Measurements from ENCODE around the gene SSBP4. TPM values are rescaled to one million over a fixed set of nuclear protein-coding genes. Genes with fewer than 3 reads are reported as not detected.

Gene SSBP4
- total RNA-seq, 1 donor from 2014 or later = 57.7 TPM

DNA sequence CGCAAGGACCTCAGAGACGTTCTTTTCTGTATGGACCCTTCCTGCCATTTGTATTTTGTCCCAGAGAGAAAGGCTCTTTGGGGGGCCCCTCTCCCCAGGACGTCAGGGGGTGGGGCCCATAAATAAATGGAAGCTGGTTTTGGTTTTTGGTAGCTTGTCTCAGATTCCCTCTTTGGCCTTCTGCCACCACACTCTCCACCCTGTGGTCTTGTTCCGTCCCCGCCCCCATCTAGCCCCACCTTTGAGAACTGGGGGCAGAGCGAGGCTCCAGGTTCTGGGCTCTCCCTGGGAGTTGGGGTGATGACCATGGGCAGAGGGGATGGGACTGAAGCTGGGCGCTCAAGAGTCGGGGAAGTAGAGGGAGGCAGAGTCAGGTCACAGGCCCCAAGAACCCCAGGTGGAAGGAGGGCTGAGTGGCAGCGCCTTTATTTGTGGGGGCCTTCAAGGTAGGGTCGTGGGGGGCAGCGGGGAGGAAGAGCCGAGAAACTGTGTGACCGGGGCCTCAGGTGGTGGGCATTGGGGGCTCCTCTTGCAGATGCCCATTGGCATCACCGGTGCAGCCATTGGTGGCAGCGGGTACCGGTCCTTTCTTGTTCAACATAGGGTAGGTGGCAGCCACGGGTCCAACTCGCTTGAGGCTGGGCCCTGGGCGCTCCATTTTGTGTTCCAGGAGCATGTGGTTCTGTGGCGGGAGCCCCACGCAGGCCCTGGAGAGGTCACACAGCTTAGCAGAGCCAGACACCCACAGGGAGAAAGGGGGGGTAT, 15.4 kb downstream of the SSBP4 start:
- H3K4me3 Mint-ChIP-seq (ENCODE audit: low read depth) = peak overlapping the region; percentile 74
- H3K9me3 Mint-ChIP-seq (ENCODE audit: low read depth) = no peaks in the 10 kb centered on the region
- H3K27me3 Mint-ChIP-seq = no peaks in the 10 kb centered on the region
- peak overlapping the region; percentile 71 for H3K27ac Mint-ChIP-seq
- DNase-seq (ENCODE audit: low spot score, unreplicated experiment) = no peak
- H3K4me1 Mint-ChIP-seq (ENCODE audit: low read depth) = peaks cover 17% of the 10 kb centered on the region
- H3K36me3 Mint-ChIP-seq (ENCODE audit: insufficient read depth) = peaks cover 2% of the 10 kb centered on the region
- TF ChIP-seq, protein P1, sequence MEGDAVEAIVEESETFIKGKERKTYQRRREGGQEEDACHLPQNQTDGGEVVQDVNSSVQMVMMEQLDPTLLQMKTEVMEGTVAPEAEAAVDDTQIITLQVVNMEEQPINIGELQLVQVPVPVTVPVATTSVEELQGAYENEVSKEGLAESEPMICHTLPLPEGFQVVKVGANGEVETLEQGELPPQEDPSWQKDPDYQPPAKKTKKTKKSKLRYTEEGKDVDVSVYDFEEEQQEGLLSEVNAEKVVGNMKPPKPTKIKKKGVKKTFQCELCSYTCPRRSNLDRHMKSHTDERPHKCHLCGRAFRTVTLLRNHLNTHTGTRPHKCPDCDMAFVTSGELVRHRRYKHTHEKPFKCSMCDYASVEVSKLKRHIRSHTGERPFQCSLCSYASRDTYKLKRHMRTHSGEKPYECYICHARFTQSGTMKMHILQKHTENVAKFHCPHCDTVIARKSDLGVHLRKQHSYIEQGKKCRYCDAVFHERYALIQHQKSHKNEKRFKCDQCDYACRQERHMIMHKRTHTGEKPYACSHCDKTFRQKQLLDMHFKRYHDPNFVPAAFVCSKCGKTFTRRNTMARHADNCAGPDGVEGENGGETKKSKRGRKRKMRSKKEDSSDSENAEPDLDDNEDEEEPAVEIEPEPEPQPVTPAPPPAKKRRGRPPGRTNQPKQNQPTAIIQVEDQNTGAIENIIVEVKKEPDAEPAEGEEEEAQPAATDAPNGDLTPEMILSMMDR (IDR thresholded peaks at IDR 0.05; ENCODE audit: unreplicated experiment) = no peak

DNA sequence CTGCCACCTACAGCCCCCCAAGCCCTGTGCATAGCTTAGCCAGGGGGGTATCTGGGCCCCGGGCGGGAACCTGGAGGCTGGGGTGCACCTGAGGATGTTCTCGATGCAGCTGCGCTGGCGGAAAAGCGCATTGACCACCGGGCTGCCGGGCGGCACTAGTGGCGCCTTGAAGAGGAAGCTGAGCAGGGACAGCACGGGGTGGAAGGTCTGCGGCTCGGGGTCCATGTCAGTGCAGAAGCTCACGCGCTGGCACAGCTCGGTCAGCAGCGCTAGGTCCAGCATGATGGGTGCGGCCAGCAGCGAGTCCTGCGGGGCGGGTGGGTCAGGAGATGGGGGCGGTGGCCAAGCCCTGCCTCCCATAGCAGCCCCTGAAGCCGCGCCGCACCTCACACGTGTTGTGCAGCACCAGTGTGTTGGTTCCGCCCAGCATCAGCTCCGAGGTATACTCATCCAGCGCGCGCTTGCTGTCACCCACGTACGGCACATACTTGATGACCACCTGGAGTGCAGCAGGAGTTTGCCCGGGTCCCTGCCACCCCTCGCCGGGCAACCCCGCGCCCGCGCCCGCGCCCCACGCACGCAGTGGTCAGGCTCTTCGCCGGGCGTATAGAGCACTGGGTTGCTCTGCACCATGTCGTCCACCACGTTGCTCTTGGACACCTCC, 16.1 kb downstream of the SSBP4 start:
- Mint-ChIP-seq H3K4me3 (ENCODE audit: low read depth) (no peak overlapping the region), H3K27me3 (no peaks in the 10 kb centered on the region), H3K36me3 (ENCODE audit: insufficient read depth) (peaks cover 2% of the 10 kb centered on the region), H3K27ac (no peak overlapping the region), H3K9me3 (ENCODE audit: low read depth) (no peaks in the 10 kb centered on the region), H3K4me1 (ENCODE audit: low read depth) (peaks cover 22% of the 10 kb centered on the region)
- TF ChIP-seq, protein P1 (IDR thresholded peaks at IDR 0.05; ENCODE audit: unreplicated experiment) = no peak
- DNase-seq (ENCODE audit: low spot score, unreplicated experiment) = no peak

DNA sequence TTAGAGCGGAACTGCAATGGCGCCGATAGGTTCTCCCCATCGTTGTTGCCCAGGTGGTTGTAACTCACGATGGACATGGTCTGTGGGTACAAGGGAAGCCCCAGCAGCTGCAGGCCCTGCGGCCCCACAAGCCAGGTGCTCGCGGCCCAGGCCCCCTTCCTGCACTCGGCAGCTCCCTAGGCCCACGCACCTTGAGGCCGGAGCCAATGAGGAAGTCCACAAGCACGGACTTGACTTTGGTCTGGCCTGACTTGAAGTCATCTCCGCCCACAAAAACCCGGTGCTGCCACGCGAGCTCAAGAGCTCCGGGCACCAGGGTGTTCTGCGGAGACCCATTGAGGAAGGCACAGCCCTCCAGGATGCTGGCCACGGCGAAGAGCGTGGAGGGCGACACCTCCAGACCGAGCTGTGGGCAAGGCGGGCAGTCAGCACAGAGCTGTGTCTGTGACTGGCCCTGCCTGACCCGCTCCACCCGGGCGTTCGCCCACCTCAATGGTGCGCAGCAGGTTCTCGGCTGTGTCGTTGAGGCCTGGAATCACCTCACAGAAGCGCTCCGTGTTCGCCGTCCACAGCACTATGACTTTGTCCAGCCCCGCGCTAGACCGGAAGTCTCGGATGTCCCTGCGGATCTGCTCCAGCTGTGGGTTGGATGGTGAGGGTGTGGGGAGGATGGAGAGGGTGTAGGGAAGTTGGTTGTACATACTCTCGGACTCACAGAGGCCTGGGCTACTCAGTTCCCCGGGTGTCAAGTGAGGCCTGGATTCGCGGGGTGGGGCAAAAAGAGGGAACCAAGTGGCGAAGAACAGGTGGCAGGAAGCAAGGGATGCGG, 16.9 kb downstream of the SSBP4 start:
- Mint-ChIP-seq H3K27me3 (no peaks in the 10 kb centered on the region), H3K4me3 (ENCODE audit: low read depth) (peak overlapping the region; percentile 64), H3K9me3 (ENCODE audit: low read depth) (no peaks in the 10 kb centered on the region), H3K27ac (peak overlapping the region; percentile 94), H3K4me1 (ENCODE audit: low read depth) (peaks cover 23% of the 10 kb centered on the region), H3K36me3 (ENCODE audit: insufficient read depth) (peaks cover 2% of the 10 kb centered on the region)
- DNase-seq (ENCODE audit: low spot score, unreplicated experiment) = no peak
- TF ChIP-seq, protein P1 (IDR thresholded peaks at IDR 0.05; ENCODE audit: unreplicated experiment) = no peak

DNA sequence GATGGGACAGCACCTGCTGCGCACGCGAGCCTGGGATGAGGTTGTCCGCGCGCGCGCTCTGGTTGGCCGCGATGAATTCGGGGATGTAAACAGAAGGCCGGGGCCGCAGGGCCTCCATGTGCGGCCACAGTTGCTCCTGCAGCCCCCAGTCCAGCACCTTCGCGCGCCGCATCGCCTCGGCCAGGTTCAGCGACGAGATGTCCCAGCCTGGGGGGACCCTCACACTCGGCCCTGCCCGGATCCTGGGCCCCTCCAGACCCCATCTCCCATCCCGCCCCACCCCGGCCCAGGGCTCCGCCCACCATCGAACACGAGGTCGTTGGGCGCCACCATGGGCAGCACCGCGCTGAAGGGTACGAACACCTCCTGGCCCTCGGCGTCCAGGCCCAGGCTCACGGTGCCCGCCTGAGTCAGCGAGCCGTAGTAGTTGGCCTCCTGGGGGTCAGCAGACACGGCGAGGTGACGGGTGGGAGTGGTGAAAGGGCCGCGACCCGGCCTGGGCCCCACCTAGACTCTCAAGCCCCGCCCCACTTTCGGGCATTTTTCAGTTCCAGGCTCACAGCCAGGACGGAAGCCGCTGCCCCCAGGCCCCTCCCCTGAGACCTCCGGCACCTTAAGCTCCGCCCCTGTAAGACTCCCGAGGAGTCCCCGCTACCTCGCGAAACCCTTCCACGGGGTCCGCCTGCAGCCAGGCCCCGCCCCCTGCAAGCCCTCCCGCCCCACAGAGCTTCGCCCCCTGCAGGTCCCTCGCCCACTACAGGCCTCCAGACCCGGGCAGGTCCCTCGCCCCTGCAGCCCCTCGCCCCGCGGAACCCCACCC, 17.7 kb downstream of the SSBP4 start:
- DNase-seq (ENCODE audit: low spot score, unreplicated experiment) = peak; percentile 74
- H3K27ac Mint-ChIP-seq = peak overlapping the region; percentile 94
- TF ChIP-seq, protein P1 (IDR thresholded peaks at IDR 0.05; ENCODE audit: unreplicated experiment) = peak; percentile 44
- H3K9me3 Mint-ChIP-seq (ENCODE audit: low read depth) = no peaks in the 10 kb centered on the region
- H3K4me3 Mint-ChIP-seq (ENCODE audit: low read depth) = peak overlapping the region; percentile 70
- H3K36me3 Mint-ChIP-seq (ENCODE audit: insufficient read depth) = peaks cover 2% of the 10 kb centered on the region
- H3K27me3 Mint-ChIP-seq = no peaks in the 10 kb centered on the region
- peaks cover 23% of the 10 kb centered on the region for H3K4me1 Mint-ChIP-seq (ENCODE audit: low read depth)
